HL-60/S4 treated with retinoic acid at 250 ng/mL for 4 days and 3 days (cell line): ENCODE data around the gene TP53INP2.
"Not testable (repeated sequence)": the region's sequence is repeated elsewhere in the genome, so short reads cannot be mapped to it uniquely, and the experiment has no call there.

ENCODE experiments used
- in situ Hi-C: fragments of 300-500 bp; cut with MboI; formaldehyde crosslinking; loops from 2 replicates; pipeline ENCODE4 v1.7.0; 2022; ENCODE audit warnings: low sequenced_read_pairs

Gene TP53INP2

DNA sequence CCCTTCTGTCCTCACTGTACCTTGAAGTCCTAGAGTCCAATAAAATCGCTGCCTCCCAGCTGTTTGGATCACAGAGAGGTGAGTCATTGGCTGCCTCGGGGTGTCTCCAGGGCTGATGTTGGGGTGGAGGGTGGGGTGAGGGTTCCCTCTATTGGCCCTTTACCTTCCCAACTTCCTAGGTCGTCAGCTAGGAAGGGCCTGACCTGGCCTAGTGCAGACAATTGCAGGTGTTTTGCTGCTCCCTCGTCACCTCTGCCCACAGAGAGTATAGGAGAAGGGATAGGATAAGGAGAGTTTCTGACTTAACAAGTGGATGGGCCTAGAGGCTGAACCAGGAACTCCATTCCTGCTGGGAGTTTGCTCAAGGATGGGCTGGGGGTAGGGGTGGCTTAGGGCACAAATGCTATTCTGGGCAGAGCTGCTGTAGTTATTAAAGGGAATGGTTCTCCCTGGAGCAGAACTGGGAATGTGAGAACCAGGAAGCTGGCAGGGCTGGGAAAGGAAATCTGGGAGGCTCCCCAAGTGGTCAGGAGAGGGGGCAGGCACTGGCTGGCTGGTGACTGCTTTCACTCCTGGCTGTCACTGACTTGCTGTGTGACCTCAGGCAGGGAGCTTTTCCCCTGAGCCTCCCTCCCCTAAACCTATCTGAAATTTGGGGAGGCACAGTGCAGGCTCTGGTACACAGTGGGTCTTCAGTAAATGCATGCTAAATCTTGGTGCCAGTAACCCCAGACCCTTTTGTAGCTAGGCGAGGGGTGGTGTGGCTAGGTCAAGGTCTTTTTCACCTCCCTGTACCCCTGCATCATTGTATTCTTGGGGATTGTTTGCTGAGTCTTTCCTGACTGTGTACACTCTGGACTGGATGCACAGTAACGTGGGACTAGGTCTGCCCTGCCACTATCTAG lies 1.5 kb downstream of the TP53INP2 start:
- in situ Hi-C loops, result loop anchor here (10.0 kb wide), 1 partner anchor 171 kb away; no protein-coding TSS in a partner anchor

DNA sequence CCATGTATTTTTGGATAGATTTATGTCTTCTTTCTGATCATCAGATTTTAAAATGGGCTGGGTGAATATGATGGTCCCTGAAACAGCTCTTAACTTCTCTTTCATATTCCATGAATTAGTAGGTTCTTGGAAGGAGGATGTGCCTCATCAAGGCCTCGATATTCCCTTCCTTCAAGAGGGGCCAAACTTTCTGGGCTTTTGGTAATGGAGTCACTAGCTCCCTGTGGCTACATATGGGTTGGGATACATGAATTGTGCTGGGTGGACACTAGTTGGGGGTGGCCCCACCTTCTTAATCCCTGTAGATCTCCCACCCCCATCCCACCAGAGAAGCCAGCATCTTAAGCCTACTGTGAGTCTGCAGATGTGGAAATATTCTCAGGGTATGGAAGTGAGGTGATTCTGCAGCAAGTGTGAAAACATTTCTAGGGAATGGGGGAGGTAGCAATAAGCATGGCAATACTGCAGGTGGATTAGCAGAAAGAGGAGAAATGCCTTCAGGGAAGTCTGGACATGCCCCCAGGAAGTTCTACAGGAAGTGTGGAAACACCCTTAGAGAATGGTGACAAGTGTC lies 2.2 kb downstream of the TP53INP2 start:
- in situ Hi-C loops, result loop anchor here (10.0 kb wide), 1 partner anchor 172 kb away; no protein-coding TSS in a partner anchor

DNA sequence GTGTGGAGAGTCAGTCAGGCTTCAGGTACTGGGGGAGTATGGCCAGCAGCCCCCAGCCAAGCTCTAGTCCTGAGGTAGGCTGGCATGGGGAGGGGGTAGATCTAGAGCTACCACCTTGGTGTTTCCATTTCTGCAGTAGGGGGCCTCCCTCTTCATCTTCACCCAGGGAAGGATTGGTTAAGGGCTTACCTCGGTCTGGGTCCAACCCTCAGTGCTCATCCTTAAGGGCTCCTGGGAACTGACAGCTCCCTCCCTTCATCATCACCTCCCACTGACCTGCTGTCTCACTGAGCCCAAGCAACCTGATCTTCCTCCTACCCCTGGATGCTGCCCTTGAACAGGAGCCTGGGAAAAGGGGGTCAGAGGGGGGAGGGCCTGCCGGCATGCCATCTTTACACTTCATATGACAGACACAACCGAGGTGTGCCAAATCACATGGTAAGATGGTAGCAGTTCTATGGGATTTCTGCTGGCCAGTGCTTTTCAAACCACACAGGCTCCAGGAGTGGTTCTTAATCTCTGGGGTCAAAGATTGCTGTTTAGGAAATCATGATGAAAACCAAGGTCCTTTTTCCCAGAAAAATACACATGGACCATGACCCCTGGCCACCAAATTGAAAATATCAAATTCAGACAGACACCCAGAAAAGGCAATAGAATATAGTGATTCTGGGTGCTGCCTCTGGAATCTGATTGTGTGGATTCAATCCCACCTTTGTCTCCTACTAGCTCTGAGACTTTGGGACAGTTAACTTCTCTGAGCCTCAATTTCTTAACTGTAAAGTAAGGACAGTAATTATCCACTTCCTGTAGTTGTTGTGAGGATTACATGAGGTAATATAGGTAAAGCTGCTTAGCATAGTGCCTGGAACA lies 3.0 kb downstream of the TP53INP2 start:
- in situ Hi-C loops, result loop anchor here (10.0 kb wide), 1 partner anchor 172 kb away; no protein-coding TSS in a partner anchor

DNA sequence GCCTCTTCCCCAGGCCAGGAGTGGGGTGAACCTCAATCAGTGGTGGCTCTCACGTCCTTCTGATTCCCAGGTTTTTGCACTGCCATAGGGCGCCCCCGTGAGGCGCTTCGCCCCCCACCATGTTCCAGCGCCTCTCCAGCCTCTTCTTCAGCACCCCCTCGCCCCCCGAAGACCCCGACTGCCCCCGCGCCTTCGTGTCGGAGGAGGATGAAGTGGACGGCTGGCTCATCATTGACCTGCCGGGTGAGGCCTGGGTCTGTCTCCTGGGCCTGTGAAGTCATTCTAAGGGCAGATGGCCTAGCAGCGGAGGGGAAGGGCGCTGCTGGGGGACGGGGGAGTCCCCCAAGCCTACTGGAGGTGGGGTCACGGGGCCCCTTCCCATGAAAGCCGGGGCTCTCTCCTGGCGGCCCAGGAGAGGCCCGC lies 4.5 kb downstream of the TP53INP2 start:
- in situ Hi-C loops, result loop anchor here (10.0 kb wide), 1 partner anchor 174 kb away; no protein-coding TSS in a partner anchor

DNA sequence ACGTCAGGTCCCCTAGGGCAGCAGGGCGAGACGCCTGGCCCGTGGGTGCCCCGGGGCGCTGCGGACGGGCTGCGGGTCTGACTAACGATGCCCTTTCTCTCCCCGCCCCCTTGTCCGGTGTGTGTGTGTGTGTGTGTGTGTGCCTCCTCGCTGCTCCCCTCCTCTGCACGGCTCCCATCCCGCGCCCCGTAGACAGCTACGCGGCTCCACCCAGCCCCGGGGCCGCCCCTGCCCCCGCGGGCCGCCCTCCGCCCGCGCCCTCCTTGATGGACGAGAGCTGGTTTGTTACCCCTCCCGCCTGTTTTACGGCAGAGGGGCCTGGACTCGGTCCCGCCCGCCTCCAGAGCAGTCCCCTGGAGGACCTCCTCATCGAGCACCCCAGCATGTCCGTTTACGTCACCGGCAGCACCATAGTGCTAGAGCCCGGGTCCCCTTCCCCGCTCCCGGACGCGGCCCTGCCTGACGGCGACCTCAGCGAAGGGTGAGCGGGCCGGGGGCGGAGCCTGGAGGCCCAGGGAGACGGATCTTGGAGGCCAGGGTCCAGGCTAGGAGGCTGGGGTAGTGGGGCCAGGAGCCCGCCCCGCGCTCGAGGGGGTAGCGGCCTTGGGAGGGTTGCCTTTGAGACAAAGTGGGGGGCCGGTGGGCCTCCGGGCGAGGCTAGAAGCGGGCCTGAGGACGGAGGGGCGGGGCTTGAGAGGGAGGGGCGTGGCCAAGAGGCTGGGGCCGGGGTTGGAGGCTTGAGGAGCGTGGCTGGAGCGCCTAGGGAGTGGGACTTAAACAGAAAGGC lies 5.1 kb downstream of the TP53INP2 start:
- in situ Hi-C loops, result loop anchor here (10.0 kb wide), 1 partner anchor 174 kb away; no protein-coding TSS in a partner anchor

DNA sequence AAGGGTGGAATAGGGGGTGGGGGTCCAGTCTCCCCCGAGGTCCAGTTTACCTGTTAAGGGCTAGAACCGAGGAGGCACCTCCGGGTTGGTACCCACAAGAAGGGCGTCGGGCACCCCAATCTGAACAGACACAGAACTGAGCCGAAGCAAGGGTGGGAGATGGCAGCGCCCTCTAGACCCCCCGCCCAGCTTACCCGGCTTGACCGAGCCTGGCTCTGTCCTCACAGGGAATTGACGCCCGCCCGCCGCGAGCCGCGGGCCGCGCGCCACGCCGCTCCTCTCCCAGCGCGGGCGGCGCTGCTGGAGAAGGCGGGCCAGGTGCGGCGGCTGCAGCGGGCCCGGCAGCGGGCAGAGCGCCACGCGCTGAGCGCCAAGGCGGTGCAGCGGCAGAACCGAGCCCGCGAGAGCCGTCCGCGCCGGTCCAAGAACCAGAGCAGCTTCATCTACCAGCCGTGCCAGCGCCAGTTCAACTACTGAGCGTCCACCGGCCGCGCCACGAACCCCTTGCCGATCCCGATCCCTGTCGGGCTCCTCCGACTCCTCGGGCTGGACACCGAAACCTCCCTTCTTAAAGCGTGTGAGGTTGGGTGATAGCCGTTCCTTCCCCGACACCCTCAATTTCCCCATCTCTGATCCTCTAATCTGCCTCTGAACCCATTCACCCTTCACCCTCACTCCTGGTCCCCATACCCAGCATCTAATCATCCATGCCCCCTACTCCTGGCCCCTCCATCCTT lies 5.9 kb downstream of the TP53INP2 start:
- in situ Hi-C loops, result loop anchor here (10.0 kb wide), 1 partner anchor 175 kb away; no protein-coding TSS in a partner anchor

DNA sequence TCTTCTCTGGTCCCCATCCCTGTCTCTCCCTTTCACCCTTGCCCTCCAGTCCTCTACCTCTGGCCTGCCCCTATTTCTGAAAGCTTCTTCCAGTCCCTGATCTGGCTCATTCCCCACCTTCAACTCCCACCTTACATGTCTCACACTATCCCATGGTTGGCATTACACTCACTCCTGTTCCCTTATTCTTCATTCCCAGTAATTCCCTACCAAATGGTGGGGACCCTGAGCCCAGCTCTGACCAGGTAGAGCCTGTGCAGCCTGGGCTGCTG lies 6.4 kb downstream of the TP53INP2 start:
- in situ Hi-C loops, result no loop called here

DNA sequence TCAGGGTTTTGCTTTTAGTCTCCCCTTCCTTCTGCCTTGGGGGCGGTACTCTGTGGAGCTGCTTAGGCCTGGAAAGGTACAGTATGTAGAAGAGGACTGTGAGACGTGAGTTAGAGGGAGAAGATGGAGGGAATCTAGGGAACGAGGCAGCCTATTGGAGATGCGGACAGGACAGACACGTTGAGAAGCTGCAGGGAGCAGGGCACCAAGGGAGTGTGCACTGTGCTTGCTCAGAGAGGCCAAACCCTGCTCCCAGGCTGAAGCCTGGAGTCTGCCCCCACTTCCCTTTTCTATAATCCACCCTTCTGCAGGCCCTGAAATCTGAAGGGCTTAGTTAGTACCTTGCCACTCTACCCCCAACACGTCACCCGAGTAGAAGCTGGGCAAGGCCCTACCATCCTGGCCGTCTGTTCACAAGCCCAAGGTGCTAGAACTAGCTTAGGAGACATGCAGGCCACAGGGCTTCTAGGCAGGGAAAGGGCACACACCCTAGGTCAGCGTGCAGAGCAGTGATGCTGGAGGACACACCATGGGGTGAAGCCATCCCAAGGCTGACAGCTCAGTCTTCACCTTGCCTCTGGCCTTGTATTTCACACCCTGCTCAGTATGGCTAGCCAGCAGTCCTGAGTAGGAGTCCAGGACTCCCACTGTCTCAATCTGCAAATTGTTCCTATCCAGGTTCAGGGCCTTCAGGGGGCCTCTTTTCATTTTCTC lies 6.9 kb downstream of the TP53INP2 start:
- in situ Hi-C loops, result no loop called here

DNA sequence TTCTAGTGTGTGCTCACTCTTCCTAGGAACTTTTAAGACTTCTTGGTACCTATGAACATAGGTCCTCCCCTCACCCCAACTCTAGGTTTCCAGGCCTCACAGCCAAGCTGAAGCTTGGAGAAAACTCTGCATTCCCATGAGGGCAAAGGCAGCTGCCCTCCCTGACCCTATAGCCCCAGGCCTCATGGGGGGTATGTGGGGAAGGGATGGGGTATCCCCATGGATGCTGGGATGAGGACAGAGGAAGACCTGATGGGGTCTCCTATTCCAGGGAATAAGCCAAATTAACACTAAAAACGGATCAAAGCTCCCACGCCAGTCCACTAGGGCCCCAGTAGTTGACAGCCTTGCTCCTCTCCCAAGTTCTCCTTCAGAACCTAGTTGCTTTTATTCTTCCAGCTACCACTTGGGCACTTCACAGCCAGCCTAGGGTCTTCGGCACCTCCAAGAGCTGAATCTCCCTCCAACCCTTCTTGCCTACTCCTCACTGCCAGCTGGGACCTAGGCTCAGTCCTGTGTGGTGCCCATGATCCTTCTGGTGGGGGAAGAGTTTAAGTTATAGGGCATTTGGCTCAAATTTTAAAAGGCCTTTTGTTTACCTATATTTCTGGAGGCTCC lies 7.8 kb downstream of the TP53INP2 start:
- in situ Hi-C loops, result no loop called here

DNA sequence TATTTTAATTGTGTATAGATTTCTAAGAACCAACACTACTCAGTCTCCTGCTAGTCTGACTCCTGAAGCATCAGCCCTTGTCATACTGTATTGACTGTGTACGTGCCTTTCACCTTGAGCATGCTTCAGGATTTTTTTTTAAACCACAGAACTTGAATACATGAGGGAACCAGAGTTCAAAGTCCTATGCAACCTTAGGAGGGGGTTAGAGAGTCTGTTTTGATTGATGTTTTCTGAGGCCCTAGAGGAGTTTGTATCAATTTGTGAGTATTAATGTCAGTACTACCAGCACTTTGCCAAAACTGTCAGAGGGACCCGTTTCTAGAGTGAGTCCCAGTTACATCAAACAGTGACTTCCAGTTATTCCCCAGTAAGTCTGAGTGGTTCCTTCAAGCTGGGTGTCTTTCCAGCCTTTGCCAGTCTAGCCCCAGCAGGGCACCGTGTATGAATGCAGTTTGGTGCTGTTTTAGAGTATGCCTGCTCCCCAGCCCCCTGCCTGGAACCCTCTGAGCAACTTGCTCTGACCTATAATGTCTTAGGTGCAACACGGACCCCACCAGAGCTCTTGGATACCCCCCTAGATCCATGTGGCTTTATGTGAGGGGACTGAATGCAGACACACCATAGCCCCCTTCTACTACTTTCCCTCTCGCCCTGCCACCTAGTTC lies 8.5 kb downstream of the TP53INP2 start:
- in situ Hi-C loops, result no loop called here

DNA sequence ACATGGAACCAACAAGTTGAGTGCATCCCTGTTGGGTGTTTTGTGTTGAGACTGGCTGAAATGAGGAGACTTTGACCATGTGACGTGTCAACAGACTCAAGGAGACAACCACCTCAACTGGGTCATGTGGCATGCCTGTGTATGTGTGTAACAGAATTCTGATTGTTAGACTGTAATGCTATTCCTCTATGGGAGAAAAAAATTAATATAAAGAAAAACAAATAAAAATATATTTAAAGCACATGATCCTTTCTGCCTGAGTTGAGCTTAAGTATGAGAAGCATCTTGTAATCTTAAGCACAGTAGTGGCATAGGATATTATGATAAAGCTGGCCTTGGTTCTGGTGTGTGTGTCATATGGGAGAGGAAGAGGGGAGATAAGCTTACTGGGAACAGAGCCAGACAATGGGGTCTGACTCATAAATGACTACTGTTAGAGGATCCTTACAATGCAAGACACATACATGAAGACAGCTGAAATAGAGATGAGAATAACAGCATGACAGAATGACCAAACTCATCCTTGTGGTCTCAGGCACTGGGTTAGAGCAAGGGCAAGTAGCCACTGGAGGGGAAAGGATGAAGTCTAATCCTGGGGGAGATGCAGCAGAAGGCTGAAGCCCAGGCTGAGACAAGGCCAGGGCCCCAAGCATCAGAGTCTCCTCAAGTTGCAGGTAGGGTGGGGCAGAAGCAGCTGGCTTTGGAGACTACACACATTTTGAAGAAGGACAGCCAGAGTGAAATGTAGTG lies 9.2 kb downstream of the TP53INP2 start:
- in situ Hi-C loops, result no loop called here

DNA sequence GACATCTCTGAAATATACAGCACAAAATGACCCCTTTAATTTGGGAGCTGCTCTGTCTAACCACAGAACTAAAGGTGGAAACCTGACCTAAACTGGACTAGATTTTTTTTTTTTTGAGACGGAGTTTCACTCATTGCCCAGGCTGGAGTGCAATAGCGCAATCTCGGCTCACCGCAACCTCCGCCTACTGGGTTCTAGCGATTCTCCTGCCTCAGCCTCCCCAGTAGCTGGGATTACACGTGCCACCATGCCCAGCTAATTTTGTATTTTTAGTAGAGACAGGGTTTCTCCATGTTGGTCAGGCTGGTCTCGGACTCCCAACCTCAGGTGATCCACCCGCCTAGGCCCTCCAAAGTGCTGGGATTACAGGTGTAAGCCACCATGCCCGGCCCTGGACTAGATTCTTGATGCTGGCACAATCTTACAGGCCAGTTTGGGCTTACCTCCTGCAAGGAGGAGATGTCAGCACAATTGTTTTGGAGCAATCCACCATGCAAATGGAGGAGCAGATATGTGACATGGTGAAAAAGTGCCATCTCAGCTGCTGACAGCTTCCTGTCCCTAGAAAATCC lies 9.9 kb downstream of the TP53INP2 start:
- in situ Hi-C loops, result not testable (repeated sequence)

DNA sequence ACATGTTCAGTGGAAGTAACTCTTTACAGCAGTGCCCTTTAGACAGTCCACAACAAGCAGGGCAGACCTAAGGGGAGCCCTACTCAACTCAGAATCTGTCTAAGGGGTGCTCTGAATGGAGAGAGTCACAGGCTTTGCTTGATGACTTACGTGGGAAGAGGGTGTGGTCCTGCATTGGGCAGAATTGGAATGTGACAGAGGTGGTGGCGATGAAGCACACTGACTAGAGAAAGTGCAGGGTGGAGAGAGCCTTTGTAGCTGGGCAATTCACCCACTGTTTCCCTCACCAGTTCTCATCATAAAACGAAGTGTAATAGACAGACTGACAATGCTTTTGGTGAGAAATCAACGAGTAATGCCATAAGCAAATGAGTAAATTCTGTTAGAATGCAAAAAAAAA lies 11.2 kb downstream of the TP53INP2 start:
- in situ Hi-C loops, result no loop called here

DNA sequence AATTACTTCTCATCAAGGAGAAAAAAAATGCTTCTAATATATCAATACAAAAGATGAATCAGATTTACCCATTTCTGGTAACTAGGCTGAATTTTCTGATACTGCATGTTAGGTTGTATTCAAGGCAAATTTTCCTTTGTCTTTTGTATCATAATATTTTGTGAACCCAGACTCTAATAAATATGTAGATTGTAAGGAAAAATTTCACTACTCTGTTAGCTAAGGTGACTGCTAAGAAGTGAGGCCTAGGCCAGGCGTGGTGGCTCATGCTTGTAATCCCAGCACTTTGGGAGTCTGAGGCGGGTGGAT lies 12.7 kb downstream of the TP53INP2 start:
- in situ Hi-C loops, result no loop called here

DNA sequence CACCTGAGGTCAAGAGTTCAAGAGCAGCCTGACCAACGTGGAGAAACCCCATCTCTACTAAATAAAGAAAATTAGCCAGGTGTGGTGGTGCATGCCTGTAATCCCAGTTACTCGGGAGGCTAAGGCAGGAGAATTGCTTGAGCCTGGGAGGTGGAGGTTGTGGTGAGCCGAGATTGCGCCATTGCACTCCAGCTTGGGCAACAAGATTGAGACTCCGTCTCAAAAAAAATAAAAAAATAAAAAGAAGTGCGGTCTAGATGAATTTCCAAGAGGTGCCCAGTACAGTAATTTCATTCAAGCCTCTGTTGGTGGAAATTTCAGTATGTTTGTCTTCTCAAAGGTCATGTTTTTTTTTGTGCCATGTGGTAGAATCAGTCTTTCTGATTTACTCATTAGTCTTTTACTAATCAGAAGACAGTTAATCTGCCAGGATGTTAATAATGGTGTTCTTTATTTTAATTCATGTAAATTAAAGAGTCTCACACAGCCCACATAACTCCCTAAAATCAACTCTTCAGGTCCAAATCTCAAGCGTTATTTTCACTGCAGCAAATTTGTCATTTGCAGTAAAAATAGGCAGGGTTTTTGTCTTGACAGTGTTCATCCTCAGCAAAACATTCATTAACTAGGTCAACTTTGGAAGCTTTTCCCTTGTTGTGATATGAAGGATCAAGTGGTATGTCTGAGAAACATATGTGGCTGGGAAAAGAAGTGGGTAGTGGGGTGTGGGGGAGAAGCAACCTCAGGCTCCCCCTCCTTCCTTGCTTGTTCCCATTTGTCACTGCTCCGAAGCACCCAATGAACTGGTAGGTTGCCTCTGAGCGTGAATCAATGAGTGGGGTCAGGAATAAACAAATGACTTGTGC lies 13.3 kb downstream of the TP53INP2 start:
- in situ Hi-C loops, result no loop called here

DNA sequence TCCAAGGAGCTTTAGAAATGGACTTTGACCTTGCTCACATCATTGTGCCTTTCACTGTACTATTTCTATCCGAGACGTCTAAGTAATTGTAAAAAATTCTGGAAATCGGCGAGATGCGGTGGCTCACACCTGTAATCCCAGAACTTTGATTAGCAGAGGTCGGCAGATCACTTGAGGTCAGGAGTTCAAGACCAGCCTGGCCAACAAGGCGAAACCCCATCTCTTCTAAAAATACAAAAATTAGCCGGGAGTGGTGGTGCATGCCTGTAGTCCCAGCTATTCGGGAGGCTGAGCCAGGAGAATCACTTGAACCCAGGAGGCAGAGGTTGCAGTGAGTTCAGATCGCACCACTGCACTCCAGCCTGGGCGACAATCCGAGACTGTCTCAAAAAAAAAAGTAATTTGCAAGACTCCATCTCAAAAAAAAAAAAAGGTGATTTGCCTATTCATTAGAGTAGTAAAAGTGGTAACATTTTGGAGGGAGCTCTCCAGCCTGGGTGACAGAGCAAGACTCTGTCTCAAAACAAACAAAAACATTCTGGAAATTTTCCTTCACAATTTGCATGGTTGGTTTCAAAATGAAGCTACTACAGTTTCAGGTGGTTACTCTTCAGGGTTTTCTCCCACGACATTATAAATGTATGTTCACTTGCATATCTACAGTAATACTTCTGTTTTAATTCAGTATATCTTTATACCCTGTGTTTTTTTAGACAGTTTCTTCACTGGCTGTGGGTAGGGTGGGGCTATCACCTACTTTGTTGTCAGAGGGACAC lies 15.3 kb downstream of the TP53INP2 start:
- in situ Hi-C loops, result not testable (repeated sequence)
